ENCODE data around the gene TTC33. TPM values are rescaled to one million over a fixed set of nuclear protein-coding genes. Genes with fewer than 3 reads are reported as not detected.

The TTC33 gene
- total RNA-seq, 2 donors from 2014 or later = 10.6 to 19.8 TPM

GRCh38 chr5:40775085-40775845 lies 19.5 kb upstream of the TTC33 start:
- no peak for TF ChIP-seq CTCF (IDR thresholded peaks at IDR 0.05)
- no peak overlapping the region for H3K4me3 ChIP-seq
- intact Hi-C loops (cut with DNase I) = no loop called here
- H3K27ac ChIP-seq = peak overlapping the region; percentile 58
- no peak for DNase-seq
- H3K9me3 ChIP-seq = no peaks in the 10 kb centered on the region
- peaks cover 4% of the 10 kb centered on the region for H3K36me3 ChIP-seq
- H3K27me3 ChIP-seq = no peaks in the 10 kb centered on the region
- H3K9ac ChIP-seq (ENCODE audit: low read depth in 2 of 2, low read length in 2 of 2) = peak overlapping the region in 1 of 2 donors; percentile 62
- H3K4me1 ChIP-seq = peaks cover 6% of the 10 kb centered on the region

GRCh38 chr5:40774623-40775022 lies 18.9 kb upstream of the TTC33 start:
- intact Hi-C loops (cut with DNase I) = no loop called here
- H3K27me3 ChIP-seq = no peaks in the 10 kb centered on the region
- no peak for DNase-seq
- H3K4me1 ChIP-seq = peaks cover 6% of the 10 kb centered on the region
- no peak overlapping the region for H3K9ac ChIP-seq (ENCODE audit: low read depth in 2 of 2, low read length in 2 of 2)
- peaks cover 4% of the 10 kb centered on the region for H3K36me3 ChIP-seq
- TF ChIP-seq CTCF (IDR thresholded peaks at IDR 0.05) = no peak
- no peaks in the 10 kb centered on the region for H3K9me3 ChIP-seq
- H3K4me3 ChIP-seq = no peak overlapping the region
- no peak overlapping the region for H3K27ac ChIP-seq

- TF ChIP-seq CTCF (IDR thresholded peaks at IDR 0.05) = no peak
These were observed 15.0 kb upstream of the TTC33 start for GRCh38 chr5:40770764-40771163.

GRCh38 chr5:40762705-40763104 lies 6.9 kb upstream of the TTC33 start:
- Histone ChIP-seq H3K9me3 (no peaks in the 10 kb centered on the region), H3K36me3 (peaks cover 22% of the 10 kb centered on the region), H3K27ac (no peak overlapping the region), H3K27me3 (no peaks in the 10 kb centered on the region), H3K9ac (ENCODE audit: low read depth in 2 of 2, low read length in 2 of 2) (no peak overlapping the region), H3K4me1 (no peaks in the 10 kb centered on the region), H3K4me3 (no peak overlapping the region)
- TF ChIP-seq CTCF (IDR thresholded peaks at IDR 0.05) = no peak
- DNase-seq = no peak
- intact Hi-C loops (cut with DNase I) = no loop called here

More at GRCh38 chr5:40770764-40771163, 15.0 kb upstream of the TTC33 start:
- no peak overlapping the region for H3K9ac ChIP-seq (ENCODE audit: low read depth in 2 of 2, low read length in 2 of 2)
- no peaks in the 10 kb centered on the region for H3K9me3 ChIP-seq
- DNase-seq = no peak
- peaks cover 15% of the 10 kb centered on the region for H3K36me3 ChIP-seq
- no peak overlapping the region for H3K4me3 ChIP-seq
- no peaks in the 10 kb centered on the region for H3K4me1 ChIP-seq
- intact Hi-C loops (cut with DNase I) = no loop called here
- no peaks in the 10 kb centered on the region for H3K27me3 ChIP-seq
- H3K27ac ChIP-seq = no peak overlapping the region

GRCh38 chr5:40757400-40757799 lies 1.6 kb upstream of the TTC33 start:
- H3K9me3 ChIP-seq = no peaks in the 10 kb centered on the region
- no peaks in the 10 kb centered on the region for H3K27me3 ChIP-seq
- H3K36me3 ChIP-seq = no peaks in the 10 kb centered on the region
- no peak overlapping the region for H3K4me3 ChIP-seq
- H3K4me1 ChIP-seq = peaks cover 7% of the 10 kb centered on the region
- H3K9ac ChIP-seq (ENCODE audit: low read depth in 2 of 2, low read length in 2 of 2) = no peak overlapping the region
- no peak for TF ChIP-seq CTCF (IDR thresholded peaks at IDR 0.05)
- H3K27ac ChIP-seq = no peak overlapping the region
- DNase-seq = no peak
- intact Hi-C loops (cut with DNase I) = loop anchor here (5.0 kb wide), 1 partner anchor 75 kb away; no protein-coding TSS in a partner anchor

All from colonic mucosa (tissue), 4 donors.